ENCODE results near the gene SF3B4. TPM values are rescaled to one million over a fixed set of nuclear protein-coding genes. Genes with fewer than 3 reads are reported as not detected.

The SF3B4 gene
- total RNA-seq, 1 donor from 2014 or later, result 26.4 TPM

DNA sequence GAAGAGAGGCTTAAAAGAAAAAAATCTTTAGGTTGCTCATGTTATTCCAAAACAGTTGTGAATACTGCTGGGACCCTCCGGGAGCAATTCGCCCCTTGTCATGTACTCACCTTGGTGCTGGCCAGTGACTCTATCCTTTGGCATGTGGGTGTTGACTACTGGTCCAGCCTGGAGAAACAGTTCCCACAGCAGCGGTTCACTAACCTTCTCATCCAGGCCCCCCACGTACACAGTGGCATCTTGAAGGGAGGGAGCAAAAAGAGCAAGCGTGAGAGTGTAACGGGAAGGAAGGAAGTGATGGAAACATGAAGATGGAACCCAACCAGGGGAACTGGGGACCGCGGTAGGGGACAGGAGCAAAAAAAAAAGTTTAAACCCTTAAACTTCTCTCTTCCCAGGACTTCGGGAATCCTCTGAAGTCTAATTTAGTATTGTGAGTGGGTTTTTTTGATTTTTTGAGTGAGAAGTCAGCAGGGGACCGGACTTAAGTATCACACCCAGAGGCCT lies 494 bp downstream of the SF3B4 start:
- H3K79me2 ChIP-seq (ENCODE audit: low read depth), result peaks cover 35% of the 10 kb centered on the region
- TF ChIP-seq EZH2 (IDR thresholded peaks at IDR 0.05) (no peak), EZH2phosphoT487 (IDR thresholded peaks at IDR 0.05) (no peak)
- TF ChIP-seq, protein P1, sequence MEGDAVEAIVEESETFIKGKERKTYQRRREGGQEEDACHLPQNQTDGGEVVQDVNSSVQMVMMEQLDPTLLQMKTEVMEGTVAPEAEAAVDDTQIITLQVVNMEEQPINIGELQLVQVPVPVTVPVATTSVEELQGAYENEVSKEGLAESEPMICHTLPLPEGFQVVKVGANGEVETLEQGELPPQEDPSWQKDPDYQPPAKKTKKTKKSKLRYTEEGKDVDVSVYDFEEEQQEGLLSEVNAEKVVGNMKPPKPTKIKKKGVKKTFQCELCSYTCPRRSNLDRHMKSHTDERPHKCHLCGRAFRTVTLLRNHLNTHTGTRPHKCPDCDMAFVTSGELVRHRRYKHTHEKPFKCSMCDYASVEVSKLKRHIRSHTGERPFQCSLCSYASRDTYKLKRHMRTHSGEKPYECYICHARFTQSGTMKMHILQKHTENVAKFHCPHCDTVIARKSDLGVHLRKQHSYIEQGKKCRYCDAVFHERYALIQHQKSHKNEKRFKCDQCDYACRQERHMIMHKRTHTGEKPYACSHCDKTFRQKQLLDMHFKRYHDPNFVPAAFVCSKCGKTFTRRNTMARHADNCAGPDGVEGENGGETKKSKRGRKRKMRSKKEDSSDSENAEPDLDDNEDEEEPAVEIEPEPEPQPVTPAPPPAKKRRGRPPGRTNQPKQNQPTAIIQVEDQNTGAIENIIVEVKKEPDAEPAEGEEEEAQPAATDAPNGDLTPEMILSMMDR (IDR thresholded peaks at IDR 0.05), result no peak
- H3F3A ChIP-seq (ENCODE audit: low read depth), result peaks cover 10% of the 10 kb centered on the region
- peaks cover 18% of the 10 kb centered on the region for H3K36me3 ChIP-seq
- Mint-ChIP-seq H3K4me3 (peak overlapping the region; percentile 97), H3K27me3 (ENCODE audit: insufficient read depth, low read depth) (peaks cover 2% of the 10 kb centered on the region), H3K9me3 (no peaks in the 10 kb centered on the region), H3K4me1 (peaks cover 24% of the 10 kb centered on the region), H3K27ac (peak overlapping the region; percentile 83), H3K36me3 (peaks cover 35% of the 10 kb centered on the region)
- H3K4me1 ChIP-seq, result peaks cover 15% of the 10 kb centered on the region
- no peaks in the 10 kb centered on the region for H3K9me3 ChIP-seq (ENCODE audit: low read depth)
- H3K27me3 ChIP-seq, result no peaks in the 10 kb centered on the region
- H3K4me3 ChIP-seq, result peak overlapping the region; percentile 93
- H2AFZ ChIP-seq (replicated peaks), result no peak overlapping the region
- peak overlapping the region; percentile 69 for H3K27ac ChIP-seq
- H4K20me1 ChIP-seq (ENCODE audit: low read depth), result peaks cover 17% of the 10 kb centered on the region
- no peak for DNase-seq (ENCODE audit: low spot score)
- H3K4me2 ChIP-seq, result peak overlapping the region; percentile 90
- H3K9ac ChIP-seq, result peak overlapping the region; percentile 92

DNA sequence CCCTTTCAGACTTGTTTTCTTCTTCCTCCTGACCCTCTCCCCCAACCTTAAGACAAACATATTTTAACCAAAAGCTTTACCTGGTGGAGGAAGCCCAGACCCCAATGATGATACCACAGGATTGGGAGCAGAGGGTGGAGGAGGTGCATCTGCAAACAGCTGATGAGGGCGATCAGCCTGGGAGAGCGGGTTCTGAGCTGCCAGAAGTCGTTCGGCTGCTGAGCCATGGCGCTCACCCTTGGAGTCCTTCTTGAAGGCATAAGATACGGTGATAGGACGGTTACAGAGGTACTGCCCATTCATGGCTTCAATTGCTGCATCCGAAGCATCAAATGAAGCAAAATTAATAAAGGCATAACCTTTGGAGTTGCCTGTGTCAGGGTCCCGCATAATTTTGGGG lies 1.3 kb downstream of the SF3B4 start:
- peaks cover 18% of the 10 kb centered on the region for H3F3A ChIP-seq (ENCODE audit: low read depth)
- H3K4me3 ChIP-seq, result peak overlapping the region; percentile 93
- Mint-ChIP-seq H3K27ac (no peak overlapping the region), H3K4me1 (peaks cover 24% of the 10 kb centered on the region), H3K4me3 (peak overlapping the region; percentile 97), H3K27me3 (ENCODE audit: insufficient read depth, low read depth) (peaks cover 2% of the 10 kb centered on the region), H3K9me3 (no peaks in the 10 kb centered on the region), H3K36me3 (peaks cover 33% of the 10 kb centered on the region)
- H3K27me3 ChIP-seq, result no peaks in the 10 kb centered on the region
- H2AFZ ChIP-seq (replicated peaks), result no peak overlapping the region
- H3K9ac ChIP-seq, result no peak overlapping the region
- peaks cover 18% of the 10 kb centered on the region for H3K36me3 ChIP-seq
- H3K9me3 ChIP-seq (ENCODE audit: low read depth), result no peaks in the 10 kb centered on the region
- TF ChIP-seq EZH2phosphoT487 (IDR thresholded peaks at IDR 0.05), result no peak
- TF ChIP-seq EZH2 (IDR thresholded peaks at IDR 0.05), result no peak
- TF ChIP-seq, protein P1 (IDR thresholded peaks at IDR 0.05), result no peak
- peak overlapping the region; percentile 90 for H3K4me2 ChIP-seq
- DNase-seq (ENCODE audit: low spot score), result no peak
- no peak overlapping the region for H3K27ac ChIP-seq
- peaks cover 15% of the 10 kb centered on the region for H3K4me1 ChIP-seq
- peaks cover 35% of the 10 kb centered on the region for H3K79me2 ChIP-seq (ENCODE audit: low read depth)
- H4K20me1 ChIP-seq (ENCODE audit: low read depth), result peaks cover 17% of the 10 kb centered on the region

DNA sequence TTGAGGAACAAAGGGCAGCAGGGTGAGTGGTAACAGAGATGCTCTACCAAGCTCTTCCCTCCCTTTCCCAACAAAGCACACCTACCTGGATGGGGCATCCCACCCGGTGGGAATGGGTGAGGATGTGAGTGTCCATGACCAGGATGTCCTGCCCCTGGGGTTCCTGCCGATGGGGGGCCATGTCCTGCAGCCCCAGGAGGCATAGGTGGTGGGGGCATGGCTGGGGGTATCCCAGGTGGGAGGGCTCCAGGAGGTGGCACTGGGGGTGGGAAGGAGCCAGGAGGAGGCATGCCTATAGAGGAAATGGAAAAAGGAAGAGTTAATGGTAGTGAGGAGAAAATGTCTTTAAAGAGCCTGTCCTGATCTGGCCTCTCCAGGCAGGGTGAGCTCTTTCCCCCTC lies 1.9 kb downstream of the SF3B4 start:
- H4K20me1 ChIP-seq (ENCODE audit: low read depth), result peaks cover 17% of the 10 kb centered on the region
- no peak overlapping the region for H2AFZ ChIP-seq (replicated peaks)
- H3K4me1 ChIP-seq, result peaks cover 15% of the 10 kb centered on the region
- Mint-ChIP-seq H3K4me1 (peaks cover 24% of the 10 kb centered on the region), H3K27ac (no peak overlapping the region), H3K36me3 (peaks cover 33% of the 10 kb centered on the region), H3K4me3 (peak overlapping the region; percentile 97), H3K9me3 (no peaks in the 10 kb centered on the region), H3K27me3 (ENCODE audit: insufficient read depth, low read depth) (peaks cover 5% of the 10 kb centered on the region)
- H3K4me2 ChIP-seq, result peak overlapping the region; percentile 90
- no peak overlapping the region for H3K27ac ChIP-seq
- peaks cover 18% of the 10 kb centered on the region for H3K36me3 ChIP-seq
- no peak overlapping the region for H3K4me3 ChIP-seq
- no peaks in the 10 kb centered on the region for H3K27me3 ChIP-seq
- no peak for DNase-seq (ENCODE audit: low spot score)
- no peak for TF ChIP-seq EZH2 (IDR thresholded peaks at IDR 0.05)
- TF ChIP-seq, protein P1 (IDR thresholded peaks at IDR 0.05), result no peak
- no peak for TF ChIP-seq EZH2phosphoT487 (IDR thresholded peaks at IDR 0.05)
- no peak overlapping the region for H3K9ac ChIP-seq
- no peaks in the 10 kb centered on the region for H3K9me3 ChIP-seq (ENCODE audit: low read depth)
- peaks cover 35% of the 10 kb centered on the region for H3K79me2 ChIP-seq (ENCODE audit: low read depth)
- peaks cover 18% of the 10 kb centered on the region for H3F3A ChIP-seq (ENCODE audit: low read depth)
